GM21717 (cell line): ENCODE data around the gene USP47.

Experiments used
- ATAC-seq: cut with Tn5 transposase; IDR thresholded peaks from one replicate; pipeline ENCODE4 v1.9.1; 2021; ENCODE audit warnings: mild to moderate bottlenecking, moderate library complexity; ENCODE audit not compliant: unreplicated experiment

The USP47 gene

GRCh38 chr11:11965656-11966353 is 124.0 kb downstream of the USP47 start:
- ATAC-seq: no peak

DNA sequence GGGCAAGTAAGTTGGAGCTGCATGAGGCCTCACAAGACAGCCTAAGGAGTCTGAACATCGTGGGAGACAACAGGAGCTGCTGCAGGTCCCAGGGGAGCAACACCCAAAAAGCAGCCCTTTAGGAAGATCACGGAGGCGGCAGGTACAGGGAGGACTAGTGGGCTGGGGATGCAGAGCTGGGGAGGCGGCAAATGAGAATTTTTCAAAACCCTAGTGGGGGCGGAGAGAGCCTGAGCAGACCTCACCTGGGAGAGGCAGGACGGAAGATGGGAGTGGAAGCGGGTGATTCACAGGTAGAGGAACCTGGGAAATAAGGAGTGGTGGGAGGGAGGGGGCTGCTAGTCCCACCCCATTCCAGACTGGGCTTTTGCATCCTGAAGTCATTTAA is 124.6 kb downstream of the USP47 start:
- no peak for ATAC-seq

- peak; percentile 79 for ATAC-seq
These were observed 125.3 kb downstream of the USP47 start for GRCh38 chr11:11966826-11967668.

DNA sequence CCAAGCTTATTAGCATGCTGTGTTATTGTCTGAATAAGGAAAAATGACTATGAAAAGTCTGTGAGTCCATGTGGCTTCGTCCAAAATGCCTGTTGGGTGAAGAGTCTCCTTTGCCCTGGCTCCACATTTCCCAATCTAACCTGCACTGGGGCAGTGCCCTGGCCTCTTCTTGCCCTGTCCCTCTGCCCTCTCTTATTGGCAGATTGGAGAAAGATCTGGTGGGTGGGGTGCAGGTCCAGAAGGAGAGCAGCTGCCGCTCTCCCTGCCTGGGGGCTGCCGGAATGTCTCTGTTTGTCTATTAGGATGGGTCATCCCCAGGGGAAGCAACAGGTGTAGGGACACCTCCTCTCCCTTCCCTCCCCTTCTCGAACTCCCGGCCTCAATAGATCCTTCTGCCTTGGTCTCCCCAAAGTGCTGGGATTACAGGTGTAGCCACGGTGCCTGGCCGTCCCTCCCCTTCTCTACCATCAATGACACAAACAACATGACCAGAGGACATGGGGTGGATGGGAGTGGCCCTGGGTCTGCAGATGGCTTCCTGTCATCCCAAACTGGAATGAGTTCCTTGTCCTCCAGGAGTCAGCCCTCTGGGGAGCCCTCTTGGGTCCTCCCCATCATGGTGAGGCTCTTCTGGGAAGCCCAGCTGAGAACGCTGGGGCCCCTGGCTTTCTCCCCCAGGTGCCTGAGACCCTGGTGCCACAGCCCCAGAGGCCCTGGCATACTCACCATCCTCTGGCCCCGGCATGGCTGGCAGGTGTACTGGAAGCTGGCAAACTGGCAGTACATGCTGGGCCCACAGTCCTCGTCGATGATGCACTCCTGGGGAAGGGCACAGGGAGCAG is 126.1 kb downstream of the USP47 start:
- ATAC-seq: no peak

DNA sequence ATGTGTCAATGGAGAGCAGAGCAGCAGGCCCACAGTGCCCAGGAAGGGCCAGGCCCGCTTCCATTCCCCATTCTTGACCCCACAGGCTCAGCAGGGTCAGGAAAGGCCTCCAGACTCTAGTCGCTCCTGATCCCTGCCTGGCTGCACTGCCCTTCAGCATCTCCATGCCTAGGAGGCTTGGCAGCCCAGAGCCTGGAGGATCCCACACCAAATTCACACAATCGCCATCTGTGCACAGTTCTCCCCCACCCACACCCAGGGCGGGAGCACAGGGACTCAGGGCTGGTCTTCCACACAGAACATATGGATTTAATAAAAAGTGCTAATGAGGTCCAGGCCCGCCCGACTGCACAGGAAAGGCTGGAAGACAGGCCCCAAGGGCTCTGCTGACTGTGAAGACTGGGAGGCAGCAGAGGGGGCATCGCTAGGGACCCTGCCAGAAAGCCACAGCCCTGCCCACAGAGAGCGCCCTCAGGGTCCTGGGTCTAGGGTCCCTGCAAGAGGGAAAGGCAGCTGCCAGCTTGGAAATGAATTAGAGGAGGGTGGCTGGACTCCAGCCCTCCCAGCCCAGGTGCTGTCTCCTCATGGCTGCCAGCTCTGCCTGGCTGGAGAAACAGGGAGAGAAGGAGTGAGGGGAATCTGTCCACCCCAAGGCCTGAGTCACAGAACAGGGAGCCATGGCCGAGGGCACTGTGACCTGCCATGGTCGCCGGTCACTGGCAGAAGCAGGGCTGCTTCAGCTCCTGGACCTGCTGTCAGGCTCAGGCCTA is 126.9 kb downstream of the USP47 start:
- no peak for ATAC-seq

DNA sequence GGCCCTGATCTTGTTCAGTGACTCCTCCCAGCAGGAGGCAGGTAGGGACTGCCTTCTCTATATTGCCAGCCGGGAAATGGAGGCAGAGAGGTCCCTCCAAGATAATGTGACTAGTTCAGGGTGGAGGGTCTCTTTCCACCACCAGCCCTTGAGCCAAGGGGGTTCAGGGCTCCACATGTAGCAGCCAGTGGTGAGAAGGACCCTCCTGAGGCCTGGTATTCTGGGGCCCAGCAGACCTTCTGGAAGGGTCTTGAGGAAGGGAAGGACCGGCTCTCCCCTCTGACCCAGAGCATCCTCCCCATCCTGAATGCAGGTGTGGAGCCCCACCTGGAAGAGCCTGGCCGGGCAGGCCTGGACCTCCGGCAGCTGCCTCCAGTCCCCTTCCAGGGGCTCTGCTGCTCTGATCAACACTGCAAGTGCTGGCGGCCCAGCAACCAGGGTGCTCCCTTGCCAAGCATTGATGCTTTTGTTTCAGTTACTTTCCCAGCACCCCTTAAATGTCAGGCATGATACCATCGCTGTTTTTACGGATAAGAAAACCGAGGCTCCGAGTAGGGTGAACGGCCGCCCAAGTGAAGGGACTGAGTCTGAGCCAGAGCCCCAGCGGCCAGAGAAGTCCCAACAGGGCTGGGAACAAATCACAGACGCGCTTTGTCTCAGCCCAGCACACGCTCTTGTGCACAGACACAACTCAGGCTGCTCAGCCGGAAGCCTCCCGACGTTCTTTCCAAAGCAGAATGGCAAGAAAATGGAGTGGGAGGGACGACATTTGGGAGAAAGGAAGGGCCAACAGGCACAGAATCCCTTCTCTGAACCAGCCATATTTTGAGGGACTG is 127.8 kb downstream of the USP47 start:
- no peak for ATAC-seq

GRCh38 chr11:11970556-11970955 is 128.8 kb downstream of the USP47 start:
- no peak for ATAC-seq

DNA sequence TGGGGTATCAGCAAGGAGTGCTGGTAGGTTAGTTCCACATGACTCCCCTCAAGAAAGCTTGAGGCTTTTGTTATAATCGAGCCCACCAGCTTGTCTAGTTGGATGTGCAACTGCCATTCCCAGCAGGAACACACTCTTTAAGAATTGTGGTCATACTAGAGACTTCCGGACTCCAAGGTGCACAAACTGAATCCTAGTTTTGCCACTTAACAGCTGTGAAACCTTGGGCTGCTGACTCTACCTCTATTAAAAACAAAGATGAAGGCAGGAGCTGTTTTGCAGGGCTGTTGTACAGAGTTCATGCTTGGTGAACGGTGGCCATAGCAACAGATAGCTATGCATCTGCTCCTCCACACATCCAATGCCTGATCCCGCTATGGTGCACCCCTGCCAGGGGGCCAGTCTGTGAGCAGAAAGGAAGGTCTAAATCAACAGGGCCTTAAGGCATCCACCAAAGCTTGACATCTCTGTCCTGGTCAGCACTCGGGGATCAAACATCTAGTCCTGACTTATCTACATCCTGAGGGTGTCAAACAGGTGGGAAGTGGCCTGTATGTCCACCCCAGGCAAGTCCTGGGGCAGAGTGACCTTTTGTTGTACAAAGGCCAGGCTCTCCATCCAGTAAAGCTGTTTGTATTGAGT is 130.3 kb downstream of the USP47 start:
- ATAC-seq: no peak

- no peak for ATAC-seq
These were observed 131.1 kb downstream of the USP47 start for GRCh38 chr11:11972730-11973341.

- no peak for ATAC-seq
These were observed 131.6 kb downstream of the USP47 start for GRCh38 chr11:11973361-11973800.

- no peak for ATAC-seq
These were observed 132.1 kb downstream of the USP47 start for GRCh38 chr11:11973866-11974265.

DNA sequence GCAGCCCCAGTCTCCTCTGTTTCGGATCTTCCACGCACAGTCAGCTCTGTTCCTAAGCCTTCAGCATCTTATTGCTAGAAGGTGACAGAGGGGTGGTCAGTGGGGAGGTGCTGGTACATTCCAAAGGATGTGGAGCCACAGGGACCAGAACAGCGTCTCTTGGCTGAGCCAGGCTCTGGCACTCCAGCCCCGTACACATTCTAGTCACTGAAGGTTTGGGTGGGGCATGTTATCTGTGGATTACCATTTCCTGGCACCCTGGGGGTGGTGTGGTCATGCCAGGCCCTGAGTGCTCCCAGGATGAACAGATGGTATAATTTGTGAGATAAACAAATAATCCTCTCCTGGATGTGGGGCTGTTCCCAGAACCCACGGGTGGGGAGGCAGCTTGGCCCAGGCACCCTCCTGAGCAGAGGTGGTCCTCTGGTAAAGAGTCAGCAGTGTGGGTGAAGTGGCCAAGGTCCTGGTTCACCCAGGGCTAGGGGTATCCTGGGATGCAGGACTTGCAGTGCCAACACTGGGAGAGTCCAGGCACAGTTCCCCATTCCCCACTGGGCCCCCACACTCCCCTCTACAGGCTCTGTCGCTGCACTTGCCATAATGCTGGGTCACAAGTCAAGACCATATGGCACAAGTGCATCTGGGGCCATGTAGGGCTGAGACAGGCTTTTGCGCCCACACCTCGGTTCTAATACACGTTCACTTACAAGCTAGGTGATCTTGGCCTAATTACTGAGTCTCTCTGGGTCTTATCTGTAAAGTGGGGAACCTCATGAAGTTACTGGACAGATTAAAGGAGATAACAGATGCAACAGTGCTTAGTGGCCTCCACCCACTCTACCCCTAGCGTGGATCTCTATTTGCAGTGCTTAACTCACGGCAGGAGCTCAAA is 133.7 kb downstream of the USP47 start:
- ATAC-seq: no peak

- ATAC-seq: no peak
These were observed 134.8 kb downstream of the USP47 start for GRCh38 chr11:11976481-11977127.

DNA sequence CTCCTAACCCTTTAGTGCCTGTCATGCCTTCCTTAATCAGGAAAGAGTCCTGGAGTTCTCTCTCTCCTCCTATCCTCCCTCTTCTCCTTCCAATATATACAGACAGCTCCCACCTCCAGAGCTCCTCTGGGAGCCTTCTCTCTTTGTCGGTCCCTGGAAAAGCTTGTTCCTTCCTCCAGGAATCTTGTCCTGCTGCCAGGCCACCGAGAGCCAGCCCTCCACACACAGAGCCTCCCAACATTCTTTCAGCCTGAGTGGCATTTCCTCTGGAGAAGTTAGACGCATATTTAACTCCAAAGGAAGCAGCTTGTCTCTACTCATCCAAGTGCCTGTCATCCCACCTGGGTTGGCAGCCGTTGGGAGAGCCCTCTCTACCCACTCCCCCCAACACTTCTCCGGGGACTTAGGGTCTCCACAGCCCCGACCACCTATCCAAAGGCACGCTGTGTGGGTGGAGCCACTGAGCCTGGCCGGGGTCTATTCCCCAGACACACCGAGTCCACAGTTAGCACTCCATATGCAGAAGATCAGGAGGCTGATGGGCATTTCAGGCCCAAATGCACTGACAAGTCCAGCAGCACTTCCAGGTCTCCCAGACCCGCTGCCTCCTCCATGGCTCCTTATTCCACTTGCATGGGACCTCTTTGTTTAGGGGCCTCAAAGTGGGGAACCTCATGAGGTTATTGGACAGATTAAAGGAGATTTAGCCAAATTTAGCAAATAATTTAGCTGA is 135.6 kb downstream of the USP47 start:
- no peak for ATAC-seq

- no peak for ATAC-seq
These were observed 136.4 kb downstream of the USP47 start for GRCh38 chr11:11978098-11978637.

DNA sequence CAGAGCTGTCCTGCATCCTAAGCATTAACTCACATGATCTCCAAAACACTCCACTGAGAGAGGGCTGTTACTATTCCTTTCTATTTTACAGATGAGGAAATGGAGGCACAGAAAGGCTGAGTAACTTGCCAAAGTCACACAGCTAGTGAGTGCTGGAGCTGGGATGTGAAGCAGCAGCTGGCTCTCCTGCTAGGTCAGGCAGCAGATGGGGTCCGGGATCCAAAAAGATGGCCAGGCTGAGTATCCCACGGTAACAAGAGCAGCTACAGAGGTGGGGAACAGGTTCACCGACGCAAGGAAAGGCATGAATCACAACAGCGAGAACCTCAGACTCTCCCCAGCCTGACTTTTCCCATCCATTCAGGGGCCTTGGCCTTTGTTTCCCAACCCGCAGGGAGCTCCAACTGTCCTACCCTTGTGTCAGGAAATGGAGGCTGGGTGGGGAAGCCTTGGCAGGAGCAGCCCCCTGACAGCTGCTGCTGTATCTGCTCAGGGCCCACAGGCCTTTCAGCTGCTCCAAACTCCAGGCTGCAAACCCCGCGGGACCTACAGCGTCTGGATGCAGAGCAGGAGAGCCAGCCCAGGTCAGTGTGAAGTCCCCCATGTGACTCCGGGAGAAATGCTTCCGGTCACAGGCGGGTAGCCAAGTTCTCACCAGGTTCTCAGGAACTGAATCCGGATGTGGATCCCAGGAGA is 137.2 kb downstream of the USP47 start:
- no peak for ATAC-seq
